Measurements from ENCODE around the gene LRRTM4. TPM values are rescaled to one million over a fixed set of nuclear protein-coding genes. Genes with fewer than 3 reads are reported as not detected.

The LRRTM4 gene
- total RNA-seq, 1 experiment from 2014 or later: 0.23 TPM

DNA sequence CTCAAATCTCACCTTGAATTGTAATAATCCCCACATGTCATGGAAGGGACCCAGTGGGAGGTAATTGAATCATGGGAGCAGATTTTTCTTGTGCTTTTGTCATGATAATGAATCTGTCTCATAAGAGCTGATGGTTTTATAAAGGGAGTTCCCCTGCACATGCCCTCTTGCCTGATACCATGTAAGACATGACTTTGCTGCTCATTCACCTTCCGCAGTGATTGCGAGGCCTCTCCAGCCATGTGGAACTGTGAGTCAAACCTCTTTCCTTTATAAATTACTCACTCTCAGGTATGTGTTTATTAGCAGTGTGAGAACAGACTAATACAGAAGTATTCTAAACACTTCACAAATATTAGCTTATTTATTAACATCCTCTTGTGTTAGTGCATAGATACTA lies 516.7 kb downstream of the LRRTM4 start:
- H3K9me3 ChIP-seq (ENCODE audit: control insufficient read depth, insufficient read depth, low read depth, low read length): no peaks in the 10 kb centered on the region
- no TSS peak for BruUV-seq (replicated peaks)
- POLR2A ChIA-PET: no interaction called here
- intact Hi-C loops (cut with micrococcal nuclease; ENCODE audit: unreplicated experiment) (no loop called here), in situ Hi-C loops (cut with HindIII; ENCODE audit: low pct_unique_long_range_greater_than_20kb, low sequenced_read_pairs) (no loop called here)
- no peaks in the 10 kb centered on the region for H3K27me3 ChIP-seq (ENCODE audit: control insufficient read depth, insufficient read depth, low read length)
- H3K27ac ChIP-seq (ENCODE audit: low read length): no peak overlapping the region
- H3K4me1 ChIP-seq (ENCODE audit: control insufficient read depth, insufficient read depth, low read length): no peaks in the 10 kb centered on the region
- no peak overlapping the region for H3K4me3 ChIP-seq (ENCODE audit: low read depth in 2 of 2, low read length in 2 of 2)
- no peak for TF ChIP-seq SIN3A (IDR thresholded peaks at IDR 0.05; ENCODE audit: borderline replicate concordance, insufficient read depth, low read depth, low read length)
- TF ChIP-seq, protein P1, sequence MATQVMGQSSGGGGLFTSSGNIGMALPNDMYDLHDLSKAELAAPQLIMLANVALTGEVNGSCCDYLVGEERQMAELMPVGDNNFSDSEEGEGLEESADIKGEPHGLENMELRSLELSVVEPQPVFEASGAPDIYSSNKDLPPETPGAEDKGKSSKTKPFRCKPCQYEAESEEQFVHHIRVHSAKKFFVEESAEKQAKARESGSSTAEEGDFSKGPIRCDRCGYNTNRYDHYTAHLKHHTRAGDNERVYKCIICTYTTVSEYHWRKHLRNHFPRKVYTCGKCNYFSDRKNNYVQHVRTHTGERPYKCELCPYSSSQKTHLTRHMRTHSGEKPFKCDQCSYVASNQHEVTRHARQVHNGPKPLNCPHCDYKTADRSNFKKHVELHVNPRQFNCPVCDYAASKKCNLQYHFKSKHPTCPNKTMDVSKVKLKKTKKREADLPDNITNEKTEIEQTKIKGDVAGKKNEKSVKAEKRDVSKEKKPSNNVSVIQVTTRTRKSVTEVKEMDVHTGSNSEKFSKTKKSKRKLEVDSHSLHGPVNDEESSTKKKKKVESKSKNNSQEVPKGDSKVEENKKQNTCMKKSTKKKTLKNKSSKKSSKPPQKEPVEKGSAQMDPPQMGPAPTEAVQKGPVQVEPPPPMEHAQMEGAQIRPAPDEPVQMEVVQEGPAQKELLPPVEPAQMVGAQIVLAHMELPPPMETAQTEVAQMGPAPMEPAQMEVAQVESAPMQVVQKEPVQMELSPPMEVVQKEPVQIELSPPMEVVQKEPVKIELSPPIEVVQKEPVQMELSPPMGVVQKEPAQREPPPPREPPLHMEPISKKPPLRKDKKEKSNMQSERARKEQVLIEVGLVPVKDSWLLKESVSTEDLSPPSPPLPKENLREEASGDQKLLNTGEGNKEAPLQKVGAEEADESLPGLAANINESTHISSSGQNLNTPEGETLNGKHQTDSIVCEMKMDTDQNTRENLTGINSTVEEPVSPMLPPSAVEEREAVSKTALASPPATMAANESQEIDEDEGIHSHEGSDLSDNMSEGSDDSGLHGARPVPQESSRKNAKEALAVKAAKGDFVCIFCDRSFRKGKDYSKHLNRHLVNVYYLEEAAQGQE (IDR thresholded peaks at IDR 0.05; ENCODE audit: insufficient read depth in 1 of 2, low read depth in 2 of 2, low read length in 1 of 2): no peak
- no peak for TF ChIP-seq POLR2AphosphoS5 (IDR thresholded peaks at IDR 0.05; ENCODE audit: low read depth, low read length)
- CTCF ChIA-PET: no interaction called here
- no peak for DNase-seq (ENCODE audit: low read depth, low spot score)
- ATAC-seq: no peak
- H3K36me3 ChIP-seq (ENCODE audit: control insufficient read depth, insufficient read depth, low read length): no peaks in the 10 kb centered on the region

DNA sequence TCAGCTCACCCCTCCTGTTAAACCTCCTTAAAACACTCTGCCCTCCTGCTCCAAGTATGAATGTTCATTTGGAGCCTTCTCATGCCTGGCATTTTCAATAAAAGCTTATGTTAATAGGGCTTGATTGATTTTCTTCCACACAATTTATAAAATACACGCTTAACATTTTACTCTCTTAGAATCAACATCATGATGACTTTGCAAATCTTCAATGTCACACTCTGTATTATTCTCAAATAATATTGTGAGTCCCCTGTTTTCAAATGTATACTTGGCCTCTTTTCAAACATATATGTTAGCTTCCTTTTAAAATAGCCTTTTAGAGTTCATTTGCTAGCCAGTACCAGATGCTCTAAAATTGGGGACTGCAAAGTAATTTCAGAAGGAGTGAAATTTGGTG lies 520.3 kb downstream of the LRRTM4 start:
- no peaks in the 10 kb centered on the region for H3K4me1 ChIP-seq (ENCODE audit: control insufficient read depth, insufficient read depth, low read length)
- no peaks in the 10 kb centered on the region for H3K27me3 ChIP-seq (ENCODE audit: control insufficient read depth, insufficient read depth, low read length)
- DNase-seq (ENCODE audit: low read depth, low spot score): no peak
- CTCF ChIA-PET: no interaction called here
- no peak overlapping the region for H3K27ac ChIP-seq (ENCODE audit: low read length)
- no peaks in the 10 kb centered on the region for H3K36me3 ChIP-seq (ENCODE audit: control insufficient read depth, insufficient read depth, low read length)
- in situ Hi-C loops (cut with HindIII; ENCODE audit: low pct_unique_long_range_greater_than_20kb, low sequenced_read_pairs): no loop called here
- ATAC-seq: no peak
- no peak overlapping the region for H3K4me3 ChIP-seq (ENCODE audit: low read depth in 2 of 2, low read length in 2 of 2)
- POLR2A ChIA-PET: no interaction called here
- H3K9me3 ChIP-seq (ENCODE audit: control insufficient read depth, insufficient read depth, low read depth, low read length): no peaks in the 10 kb centered on the region
- TF ChIP-seq TCF7L2 (IDR thresholded peaks at IDR 0.05; ENCODE audit: low read depth, low read length) (no peak), SIN3A (IDR thresholded peaks at IDR 0.05; ENCODE audit: borderline replicate concordance, insufficient read depth, low read depth, low read length) (no peak), POLR2AphosphoS5 (IDR thresholded peaks at IDR 0.05; ENCODE audit: low read depth, low read length) (no peak)
- TF ChIP-seq, protein P2, sequence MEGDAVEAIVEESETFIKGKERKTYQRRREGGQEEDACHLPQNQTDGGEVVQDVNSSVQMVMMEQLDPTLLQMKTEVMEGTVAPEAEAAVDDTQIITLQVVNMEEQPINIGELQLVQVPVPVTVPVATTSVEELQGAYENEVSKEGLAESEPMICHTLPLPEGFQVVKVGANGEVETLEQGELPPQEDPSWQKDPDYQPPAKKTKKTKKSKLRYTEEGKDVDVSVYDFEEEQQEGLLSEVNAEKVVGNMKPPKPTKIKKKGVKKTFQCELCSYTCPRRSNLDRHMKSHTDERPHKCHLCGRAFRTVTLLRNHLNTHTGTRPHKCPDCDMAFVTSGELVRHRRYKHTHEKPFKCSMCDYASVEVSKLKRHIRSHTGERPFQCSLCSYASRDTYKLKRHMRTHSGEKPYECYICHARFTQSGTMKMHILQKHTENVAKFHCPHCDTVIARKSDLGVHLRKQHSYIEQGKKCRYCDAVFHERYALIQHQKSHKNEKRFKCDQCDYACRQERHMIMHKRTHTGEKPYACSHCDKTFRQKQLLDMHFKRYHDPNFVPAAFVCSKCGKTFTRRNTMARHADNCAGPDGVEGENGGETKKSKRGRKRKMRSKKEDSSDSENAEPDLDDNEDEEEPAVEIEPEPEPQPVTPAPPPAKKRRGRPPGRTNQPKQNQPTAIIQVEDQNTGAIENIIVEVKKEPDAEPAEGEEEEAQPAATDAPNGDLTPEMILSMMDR (IDR thresholded peaks at IDR 0.05): no peak
- TF ChIP-seq, protein P1 (IDR thresholded peaks at IDR 0.05; ENCODE audit: insufficient read depth in 1 of 2, low read depth in 2 of 2, low read length in 1 of 2): no peak
- intact Hi-C loops (cut with micrococcal nuclease; ENCODE audit: unreplicated experiment): no loop called here
- no TSS peak for BruUV-seq (replicated peaks)
